Cerebellar cortex (tissue), 1 donor: Measurements from ENCODE around the gene GLYR1.
"Not testable (repeated sequence)": the region's sequence is repeated elsewhere in the genome, so short reads cannot be mapped to it uniquely, and the experiment has no call there.

Experiments used
- DNase-seq: peaks from one replicate; pipeline ENCODE4 v3.0.0-alpha.2; 2015; ENCODE audit warnings: low spot score

Gene GLYR1

GRCh38 chr16:4788489-4788889 is 58.6 kb downstream of the GLYR1 start:
- no peak for DNase-seq

GRCh38 chr16:4787627-4788482 is 59.2 kb downstream of the GLYR1 start, which contains the start of gene SEPTIN12:
Gene SEPTIN12, minus strand, starts transcription at chr16:4788345. Its CDS starts 700 bp downstream, at chr16:4787645.
- no peak for DNase-seq

GRCh38 chr16:4787068-4787467 is 60.0 kb downstream of the GLYR1 start:
- DNase-seq = no peak

- no peak for DNase-seq
Measured at GRCh38 chr16:4785758-4786433, 61.2 kb downstream of the GLYR1 start.

GRCh38 chr16:4784444-4784987 is 62.6 kb downstream of the GLYR1 start:
- DNase-seq = not testable (repeated sequence)

GRCh38 chr16:4783951-4784336 is 63.1 kb downstream of the GLYR1 start:
- DNase-seq = no peak

- no peak for DNase-seq
Measured at GRCh38 chr16:4783251-4783950, 63.7 kb downstream of the GLYR1 start.

- DNase-seq = no peak
Measured at GRCh38 chr16:4780235-4780634, 66.9 kb downstream of the GLYR1 start.

GRCh38 chr16:4778050-4778392 is 69.1 kb downstream of the GLYR1 start:
- no peak for DNase-seq

GRCh38 chr16:4777339-4778049 is 69.6 kb downstream of the GLYR1 start:
- no peak for DNase-seq

- DNase-seq = no peak
Measured at GRCh38 chr16:4776141-4776705, 70.9 kb downstream of the GLYR1 start.

- DNase-seq = no peak
Measured at GRCh38 chr16:4775005-4775404, 72.1 kb downstream of the GLYR1 start.

- no peak for DNase-seq
Measured at GRCh38 chr16:4772351-4772750, 74.7 kb downstream of the GLYR1 start.

- DNase-seq = no peak
Measured at GRCh38 chr16:4771646-4772045, 75.4 kb downstream of the GLYR1 start.

- no peak for DNase-seq
Measured at GRCh38 chr16:4769306-4769638, 77.8 kb downstream of the GLYR1 start.

- DNase-seq = peak; percentile 95
Measured at GRCh38 chr16:4768549-4769305, 78.4 kb downstream of the GLYR1 start.

- DNase-seq = peak; percentile 9
Measured at GRCh38 chr16:4767872-4768548, 79.1 kb downstream of the GLYR1 start.

- DNase-seq = peak; percentile 97
Measured at GRCh38 chr16:4766875-4767628, 80.0 kb downstream of the GLYR1 start, which contains the start of gene ZNF500. Gene ZNF500, minus strand, starts transcription at chr16:4767162. Its CDS starts 1,184 bp downstream, at chr16:4765978.
